ENCODE results near the gene ETV6.

Gene ETV6

GRCh38 chr12:11685316-11685715 lies 35.8 kb downstream of the ETV6 start:
- TF ChIP-seq SIN3A (IDR thresholded peaks at IDR 0.05; ENCODE audit: borderline replicate concordance, insufficient read depth, low read length) (no peak), REST (IDR thresholded peaks at IDR 0.05; ENCODE audit: insufficient read depth in 1 of 2, low read depth in 2 of 2, low read length in 2 of 2) (no peak), FOXP2 (optimal IDR thresholded peaks at IDR 0.05; ENCODE audit: borderline replicate concordance, extremely low read depth, extremely low read length, insufficient read depth) (no peak), TAF1 (IDR thresholded peaks at IDR 0.05; ENCODE audit: borderline replicate concordance, insufficient read depth, low read length) (no peak)

GRCh38 chr12:11685716-11686115 lies 36.2 kb downstream of the ETV6 start:
- TF ChIP-seq POLR2AphosphoS5 (IDR thresholded peaks at IDR 0.05; ENCODE audit: low read depth, low read length), result no peak
- TF ChIP-seq FOXP2 (optimal IDR thresholded peaks at IDR 0.05; ENCODE audit: borderline replicate concordance, extremely low read depth, extremely low read length, insufficient read depth), result no peak
- no peak for TF ChIP-seq SIN3A (IDR thresholded peaks at IDR 0.05; ENCODE audit: borderline replicate concordance, insufficient read depth, low read length)
- TF ChIP-seq REST (IDR thresholded peaks at IDR 0.05; ENCODE audit: insufficient read depth in 1 of 2, low read depth in 2 of 2, low read length in 2 of 2), result no peak
- TF ChIP-seq TAF1 (IDR thresholded peaks at IDR 0.05; ENCODE audit: borderline replicate concordance, insufficient read depth, low read length), result no peak

GRCh38 chr12:11686120-11686519 lies 36.6 kb downstream of the ETV6 start:
- TF ChIP-seq POLR2AphosphoS5 (IDR thresholded peaks at IDR 0.05; ENCODE audit: low read depth, low read length) (no peak), REST (IDR thresholded peaks at IDR 0.05; ENCODE audit: insufficient read depth in 1 of 2, low read depth in 2 of 2, low read length in 2 of 2) (no peak), SIN3A (IDR thresholded peaks at IDR 0.05; ENCODE audit: borderline replicate concordance, insufficient read depth, low read length) (no peak)

- TF ChIP-seq REST (IDR thresholded peaks at IDR 0.05; ENCODE audit: insufficient read depth in 1 of 2, low read depth in 2 of 2, low read length in 2 of 2) (no peak), FOXP2 (optimal IDR thresholded peaks at IDR 0.05; ENCODE audit: borderline replicate concordance, extremely low read depth, extremely low read length, insufficient read depth) (no peak), TAF1 (IDR thresholded peaks at IDR 0.05; ENCODE audit: borderline replicate concordance, insufficient read depth, low read length) (no peak), SIN3A (IDR thresholded peaks at IDR 0.05; ENCODE audit: borderline replicate concordance, insufficient read depth, low read length) (no peak), POLR2AphosphoS5 (IDR thresholded peaks at IDR 0.05; ENCODE audit: low read depth, low read length) (no peak)
Measured at GRCh38 chr12:11687528-11687927, 38.1 kb downstream of the ETV6 start.

GRCh38 chr12:11688379-11688778 lies 38.9 kb downstream of the ETV6 start:
- no peak for TF ChIP-seq TAF1 (IDR thresholded peaks at IDR 0.05; ENCODE audit: borderline replicate concordance, insufficient read depth, low read length)
- TF ChIP-seq FOXP2 (optimal IDR thresholded peaks at IDR 0.05; ENCODE audit: borderline replicate concordance, extremely low read depth, extremely low read length, insufficient read depth), result no peak
